GM19043 (cell line): ENCODE results near the gene SLIT1.

ENCODE experiments used
- ATAC-seq: cut with Tn5 transposase; IDR thresholded peaks from one replicate; pipeline ENCODE4 v1.9.1; 2021; ENCODE audit warnings: low read depth; ENCODE audit not compliant: unreplicated experiment

Gene SLIT1

DNA sequence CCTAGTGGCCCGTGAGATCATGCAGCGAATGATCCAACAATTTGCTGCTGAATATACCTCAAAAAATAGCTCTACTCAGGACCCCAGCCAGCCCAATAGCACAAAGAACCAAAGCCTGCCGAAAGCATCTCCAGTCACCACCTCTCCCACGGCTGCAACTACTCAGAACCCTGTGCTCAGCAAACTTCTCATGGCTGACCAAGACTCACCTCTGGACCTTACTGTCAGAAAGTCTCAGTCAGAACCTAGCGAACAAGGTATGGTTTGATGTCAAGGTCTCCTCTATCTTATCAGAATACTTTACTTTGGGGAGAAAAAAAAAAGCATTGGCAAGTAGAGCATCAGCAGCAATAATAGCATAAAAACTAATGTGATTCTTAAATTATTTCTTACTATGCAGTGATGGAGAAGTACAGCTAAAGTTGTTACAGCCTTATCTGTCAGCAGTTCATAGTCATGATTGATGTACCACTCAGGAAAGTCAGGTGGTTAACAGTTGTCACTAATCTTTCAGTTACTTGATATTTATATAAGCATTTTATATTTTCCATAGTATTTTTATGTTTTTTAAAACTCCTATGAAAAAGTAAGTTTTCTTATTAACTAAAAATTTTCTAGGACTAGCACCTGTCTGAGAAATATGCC, 236.6 kb downstream of the SLIT1 start:
- no peak for ATAC-seq
